HG03442 (cell line): Measurements from ENCODE around the gene CSRNP3.
"Not testable (repeated sequence)": the region's sequence is repeated elsewhere in the genome, so short reads cannot be mapped to it uniquely, and the experiment has no call there.

Experiments
- ATAC-seq: cut with Tn5 transposase; IDR thresholded peaks from one replicate; pipeline ENCODE4 v1.9.1; 2021; ENCODE audit warnings: mild to moderate bottlenecking, moderate library complexity; ENCODE audit not compliant: unreplicated experiment

CSRNP3 gene

GRCh38 chr2:165630236-165630635 is 160.7 kb downstream of the CSRNP3 start:
- ATAC-seq: no peak

GRCh38 chr2:165631089-165631488 is 161.6 kb downstream of the CSRNP3 start:
- no peak for ATAC-seq

GRCh38 chr2:165632594-165632993 is 163.1 kb downstream of the CSRNP3 start:
- ATAC-seq: no peak

- no peak for ATAC-seq
These were observed 163.9 kb downstream of the CSRNP3 start for GRCh38 chr2:165633431-165633830.

- ATAC-seq: no peak
These were observed 164.8 kb downstream of the CSRNP3 start for GRCh38 chr2:165634282-165634681.

GRCh38 chr2:165634855-165635254 is 165.4 kb downstream of the CSRNP3 start:
- no peak for ATAC-seq

GRCh38 chr2:165635532-165635931 is 166.0 kb downstream of the CSRNP3 start:
- ATAC-seq: no peak

GRCh38 chr2:165636959-165637358 is 167.5 kb downstream of the CSRNP3 start:
- ATAC-seq: no peak

- ATAC-seq: no peak
These were observed 167.9 kb downstream of the CSRNP3 start for GRCh38 chr2:165637396-165637795.

GRCh38 chr2:165639504-165639903 is 170.0 kb downstream of the CSRNP3 start:
- no peak for ATAC-seq

GRCh38 chr2:165640247-165640929 is 170.9 kb downstream of the CSRNP3 start:
- no peak for ATAC-seq

GRCh38 chr2:165645930-165646831 is 176.7 kb downstream of the CSRNP3 start:
- no peak for ATAC-seq

GRCh38 chr2:165647409-165647808 is 177.9 kb downstream of the CSRNP3 start:
- no peak for ATAC-seq

- ATAC-seq: no peak
These were observed 179.3 kb downstream of the CSRNP3 start for GRCh38 chr2:165648801-165649200.

- ATAC-seq: no peak
These were observed 181.7 kb downstream of the CSRNP3 start for GRCh38 chr2:165651233-165651632.

- ATAC-seq: no peak
These were observed 186.2 kb downstream of the CSRNP3 start for GRCh38 chr2:165655661-165656060.

GRCh38 chr2:165660361-165660760 is 190.9 kb downstream of the CSRNP3 start:
- peak; percentile 90 for ATAC-seq

- ATAC-seq: no peak
These were observed 193.2 kb downstream of the CSRNP3 start for GRCh38 chr2:165662720-165663119.

- no peak for ATAC-seq
These were observed 196.1 kb downstream of the CSRNP3 start for GRCh38 chr2:165665614-165666013.

GRCh38 chr2:165666073-165666472 is 196.6 kb downstream of the CSRNP3 start:
- ATAC-seq: not testable (repeated sequence)

GRCh38 chr2:165666605-165667004 is 197.1 kb downstream of the CSRNP3 start:
- no peak for ATAC-seq

- no peak for ATAC-seq
These were observed 197.9 kb downstream of the CSRNP3 start for GRCh38 chr2:165667375-165667774.
